ENCODE results near the gene STAT5A. TPM values are rescaled to one million over a fixed set of nuclear protein-coding genes. Genes with fewer than 3 reads are reported as not detected.

The STAT5A gene
- total RNA-seq, 1 experiment from 2014 or later, result 6.4 TPM

- Histone ChIP-seq H3K4ac (ENCODE audit: low read depth, low read length) (no peak overlapping the region), H2BK5ac (ENCODE audit: insufficient read length, low read length) (no peak overlapping the region), H4K91ac (ENCODE audit: insufficient read length, low read depth, low read length) (no peak overlapping the region), H3K9me3 (ENCODE audit: control insufficient read depth, low read depth, low read length) (no peaks in the 10 kb centered on the region), H3K23ac (ENCODE audit: insufficient read length, low read depth, low read length) (no peak overlapping the region), H2BK120ac (ENCODE audit: low read depth, low read length, poor library complexity, severe bottlenecking) (no peak overlapping the region), H3K18ac (ENCODE audit: insufficient read length, low read depth, low read length) (no peak overlapping the region), H3K79me1 (ENCODE audit: insufficient read depth, low read depth, low read length, poor library complexity, severe bottlenecking) (no peaks in the 10 kb centered on the region), H3K4me2 (ENCODE audit: insufficient read depth, insufficient read length, low read length) (no peak overlapping the region), H4K5ac (ENCODE audit: insufficient read length, low read depth, low read length) (no peak overlapping the region), H2BK15ac (ENCODE audit: low read depth, low read length) (no peak overlapping the region), H3K79me2 (ENCODE audit: insufficient read depth, low read length) (no peaks in the 10 kb centered on the region), H2BK20ac (ENCODE audit: low read depth, low read length, poor library complexity, severe bottlenecking) (no peak overlapping the region), H4K20me1 (ENCODE audit: control insufficient read depth, insufficient read depth, insufficient read length) (no peaks in the 10 kb centered on the region), H3K27ac (ENCODE audit: insufficient read length, low read depth, low read length) (no peak overlapping the region), H4K8ac (replicated peaks; ENCODE audit: insufficient read length, low read depth, low read length) (no peak overlapping the region), H3K56ac (ENCODE audit: insufficient read length, low read depth, low read length) (no peak overlapping the region), H3K4me1 (ENCODE audit: insufficient read depth, low read length) (no peaks in the 10 kb centered on the region), H3K27me3 (ENCODE audit: insufficient read depth, low read length) (no peaks in the 10 kb centered on the region), H3K14ac (ENCODE audit: insufficient read depth, low read length) (no peak overlapping the region), H3K9ac (ENCODE audit: extremely low read depth, insufficient read length, low read length) (no peak overlapping the region), H2BK12ac (ENCODE audit: insufficient read length, low read depth, low read length) (no peak overlapping the region), H2AK5ac (ENCODE audit: insufficient read length, low read length) (no peak overlapping the region), H3T11ph (ENCODE audit: low read length) (no peak overlapping the region), H2AFZ (ENCODE audit: low read length) (no peak overlapping the region), H3K23me2 (ENCODE audit: insufficient read length, low read depth, low read length, poor library complexity, severe bottlenecking) (no peaks in the 10 kb centered on the region)
- Mint-ChIP-seq H3K27me3 (ENCODE audit: low read depth) (no peaks in the 10 kb centered on the region; the same call in none of the 2 replicates), H3K27ac (no peak overlapping the region; a peak in 1 of 7 replicates), H3K36me3 (ENCODE audit: insufficient read depth in 1 of 3, low read depth in 3 of 3) (peaks cover 0 to 3% (median 0%) of the 10 kb centered on the region in 3 experiments; a peak in 2 of 7 replicates), H3K9me3 (no peaks in the 10 kb centered on the region), H3K4me3 (no peak overlapping the region), H3K4me1 (peaks cover 4 to 6% of the 10 kb centered on the region in 2 experiments; a peak in 3 of 4 replicates)
- DNase-seq, result no peak
- TF ChIP-seq, protein P1, sequence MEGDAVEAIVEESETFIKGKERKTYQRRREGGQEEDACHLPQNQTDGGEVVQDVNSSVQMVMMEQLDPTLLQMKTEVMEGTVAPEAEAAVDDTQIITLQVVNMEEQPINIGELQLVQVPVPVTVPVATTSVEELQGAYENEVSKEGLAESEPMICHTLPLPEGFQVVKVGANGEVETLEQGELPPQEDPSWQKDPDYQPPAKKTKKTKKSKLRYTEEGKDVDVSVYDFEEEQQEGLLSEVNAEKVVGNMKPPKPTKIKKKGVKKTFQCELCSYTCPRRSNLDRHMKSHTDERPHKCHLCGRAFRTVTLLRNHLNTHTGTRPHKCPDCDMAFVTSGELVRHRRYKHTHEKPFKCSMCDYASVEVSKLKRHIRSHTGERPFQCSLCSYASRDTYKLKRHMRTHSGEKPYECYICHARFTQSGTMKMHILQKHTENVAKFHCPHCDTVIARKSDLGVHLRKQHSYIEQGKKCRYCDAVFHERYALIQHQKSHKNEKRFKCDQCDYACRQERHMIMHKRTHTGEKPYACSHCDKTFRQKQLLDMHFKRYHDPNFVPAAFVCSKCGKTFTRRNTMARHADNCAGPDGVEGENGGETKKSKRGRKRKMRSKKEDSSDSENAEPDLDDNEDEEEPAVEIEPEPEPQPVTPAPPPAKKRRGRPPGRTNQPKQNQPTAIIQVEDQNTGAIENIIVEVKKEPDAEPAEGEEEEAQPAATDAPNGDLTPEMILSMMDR (conservative IDR thresholded peaks at IDR 0.05), result no peak
- WGBS (ENCODE audit: extremely low coverage, insufficient read length, low lambda C conversion rate), result no CpG with 5 or more reads among the region's 3 CpGs
Measured at GRCh38 chr17:42303694-42304093, 15.4 kb downstream of the STAT5A start.
